A673 (cell line): ENCODE measurements around the gene RPS6KA5. TPM values are rescaled to one million over a fixed set of nuclear protein-coding genes. Genes with fewer than 3 reads are reported as not detected.

ENCODE experiments used
- BruUV-seq: library from RNA; stranded (reverse); fragments of 400-500 nt; replicated peaks from 2 replicates; lab custom pipeline; 2021; lab: Mats Ljungman, UMichigan
- CTCF ChIA-PET: fragments of 300-600 bp; sonication (Branson Sonifier 250); formaldehyde crosslinking; loops from one replicate; lab custom pipeline; 2022; ENCODE audit warnings: antibody characterized with exemption; lab: Charles Lee
- POLR2A ChIA-PET: fragments of 300-600 bp; sonication (Branson Sonifier 250); formaldehyde crosslinking; loops from one replicate; lab custom pipeline; 2022; ENCODE audit warnings: antibody characterized with exemption; ENCODE audit not compliant: low non-redundant PET; lab: Charles Lee
- DNase-seq: peaks from one replicate; pipeline ENCODE4 v3.0.0-alpha.2; 2015; ENCODE audit warnings: low spot score
- H3K27ac ChIP-seq: fragments of 200-600 bp; sonication (generic); 2 replicates; pipeline ENCODE4 v1.5.1; 2016; ENCODE audit warnings: mixed run types, low read depth, mild to moderate bottlenecking, mixed read lengths, antibody characterized with exemption, low read length; ENCODE audit not compliant: poor library complexity, severe bottlenecking
- H3K27me3 ChIP-seq: fragments of 200-600 bp; sonication (generic); replicated peaks from 2 replicates; pipeline ENCODE4 v1.6.1; 2017; ENCODE audit warnings: mixed run types, low read depth, mild to moderate bottlenecking, mixed read lengths, antibody characterized with exemption, low read length; ENCODE audit not compliant: insufficient read depth, poor library complexity
- H3K36me3 ChIP-seq: fragments of 200-600 bp; sonication (generic); 2 replicates; pipeline ENCODE4 v1.6.1; 2016; ENCODE audit warnings: mixed run types, mild to moderate bottlenecking, mixed read lengths, antibody characterized with exemption, low read length; ENCODE audit not compliant: insufficient read depth, poor library complexity, severe bottlenecking
- H3K4me1 ChIP-seq: fragments of 200-600 bp; sonication (generic); 2 replicates; pipeline ENCODE4 v1.6.1; 2017; ENCODE audit warnings: mixed run types, mild to moderate bottlenecking, mixed read lengths, antibody characterized with exemption, low read length; ENCODE audit not compliant: insufficient read depth, poor library complexity, severe bottlenecking
- H3K4me3 ChIP-seq: fragments of 200-600 bp; sonication (generic); 2 replicates; pipeline ENCODE4 v1.5.1; 2016; ENCODE audit warnings: low read depth, mixed run types, mild to moderate bottlenecking, mixed read lengths, low read length; ENCODE audit not compliant: poor library complexity, severe bottlenecking
- H3K9me3 ChIP-seq: fragments of 200-600 bp; sonication (generic); 2 replicates; pipeline ENCODE4 v1.6.1; 2016; ENCODE audit warnings: mixed run types, low read depth, mild to moderate bottlenecking, mixed read lengths, antibody characterized with exemption, low read length; ENCODE audit not compliant: poor library complexity, severe bottlenecking
- EZH2 ChIP-seq: fragments of 200-600 bp; sonication (generic); IDR thresholded peaks from 2 replicates; pipeline ENCODE4 v1.6.1; 2017; ENCODE audit warnings: borderline replicate concordance, low read depth, mild to moderate bottlenecking, mixed read lengths, antibody characterized with exemption, low read length; ENCODE audit not compliant: poor library complexity, severe bottlenecking
- intact Hi-C: fragments of 100-400 bp; cut with micrococcal nuclease; formaldehyde crosslinking; loops from one replicate; pipeline ENCODE4 v1.10.0; 2022; ENCODE audit not compliant: unreplicated experiment
- total RNA-seq: library from RNA; stranded (reverse); gene quantifications from 2 replicates; pipeline ENCODE4 v1.2.3, GENCODE V29; 2021
- TF ChIP-seq, protein P1 (sequence below): fragments of 300-800, 200-600 bp; sonication (generic); conservative IDR thresholded peaks from 2 replicates; pipeline ENCODE4 v1.5.1; 2017; ENCODE audit warnings: low read depth, mild to moderate bottlenecking, antibody characterized with exemption, low read length, moderate library complexity, mixed read lengths

RPS6KA5 gene
- total RNA-seq, 1 experiment from 2014 or later = 7.6 TPM

DNA sequence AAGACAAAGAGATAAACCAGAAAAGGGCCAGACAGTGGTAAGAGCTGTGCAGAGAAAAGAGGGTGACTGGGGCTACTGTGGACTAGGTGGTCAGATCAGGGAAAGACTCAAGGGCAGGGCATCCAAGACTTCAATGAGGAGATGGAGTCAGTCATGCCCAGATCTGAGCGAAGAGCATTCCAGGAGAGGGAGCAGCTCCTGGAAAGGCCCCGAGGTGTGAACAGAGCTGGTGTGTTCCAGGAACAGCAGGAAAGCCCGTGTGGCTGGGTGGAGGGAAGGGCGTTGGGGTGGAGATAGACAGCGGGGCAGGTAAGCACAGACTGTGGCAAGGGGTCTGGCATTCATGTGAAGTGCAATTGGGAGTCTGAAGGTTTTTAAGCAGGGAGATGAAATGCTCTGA lies 261.0 kb downstream of the RPS6KA5 start:
- Histone ChIP-seq H3K27me3 (no peaks in the 10 kb centered on the region), H3K36me3 (no peaks in the 10 kb centered on the region), H3K27ac (no peak overlapping the region), H3K9me3 (no peaks in the 10 kb centered on the region), H3K4me3 (no peak overlapping the region), H3K4me1 (peaks cover 17% of the 10 kb centered on the region)
- POLR2A ChIA-PET = no interaction called here
- no TSS peak for BruUV-seq
- CTCF ChIA-PET = no interaction called here
- DNase-seq = no peak
- TF ChIP-seq, protein P1, sequence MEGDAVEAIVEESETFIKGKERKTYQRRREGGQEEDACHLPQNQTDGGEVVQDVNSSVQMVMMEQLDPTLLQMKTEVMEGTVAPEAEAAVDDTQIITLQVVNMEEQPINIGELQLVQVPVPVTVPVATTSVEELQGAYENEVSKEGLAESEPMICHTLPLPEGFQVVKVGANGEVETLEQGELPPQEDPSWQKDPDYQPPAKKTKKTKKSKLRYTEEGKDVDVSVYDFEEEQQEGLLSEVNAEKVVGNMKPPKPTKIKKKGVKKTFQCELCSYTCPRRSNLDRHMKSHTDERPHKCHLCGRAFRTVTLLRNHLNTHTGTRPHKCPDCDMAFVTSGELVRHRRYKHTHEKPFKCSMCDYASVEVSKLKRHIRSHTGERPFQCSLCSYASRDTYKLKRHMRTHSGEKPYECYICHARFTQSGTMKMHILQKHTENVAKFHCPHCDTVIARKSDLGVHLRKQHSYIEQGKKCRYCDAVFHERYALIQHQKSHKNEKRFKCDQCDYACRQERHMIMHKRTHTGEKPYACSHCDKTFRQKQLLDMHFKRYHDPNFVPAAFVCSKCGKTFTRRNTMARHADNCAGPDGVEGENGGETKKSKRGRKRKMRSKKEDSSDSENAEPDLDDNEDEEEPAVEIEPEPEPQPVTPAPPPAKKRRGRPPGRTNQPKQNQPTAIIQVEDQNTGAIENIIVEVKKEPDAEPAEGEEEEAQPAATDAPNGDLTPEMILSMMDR = no peak
- no peak for TF ChIP-seq EZH2
- intact Hi-C loops = no loop called here

DNA sequence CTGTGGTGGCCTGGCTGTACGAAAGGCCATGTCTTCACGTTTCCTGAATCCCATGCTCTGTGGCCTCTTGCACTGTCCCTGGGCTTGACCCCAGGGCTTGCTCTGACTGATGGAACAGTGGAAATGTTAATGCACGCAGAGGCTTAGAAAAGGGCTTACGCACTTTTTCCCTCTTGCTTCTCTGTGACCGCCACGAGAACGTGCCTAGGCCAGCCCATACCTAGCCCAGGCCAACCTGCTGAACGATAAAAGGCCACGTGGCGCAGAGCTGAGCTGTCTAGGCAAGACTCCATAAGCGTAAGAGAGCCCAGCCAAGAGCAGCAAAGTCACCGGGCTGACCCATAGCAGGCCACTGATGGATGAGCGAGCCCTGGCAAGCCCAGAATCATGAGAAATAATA lies 262.5 kb downstream of the RPS6KA5 start:
- intact Hi-C loops = no loop called here
- H3K4me3 ChIP-seq = no peak overlapping the region
- ChIA-PET POLR2A (no interaction called here), CTCF (no interaction called here)
- TF ChIP-seq EZH2 = no peak
- TF ChIP-seq, protein P1 = no peak
- no peak overlapping the region for H3K27ac ChIP-seq
- peaks cover 17% of the 10 kb centered on the region for H3K4me1 ChIP-seq
- no peak for DNase-seq
- H3K9me3 ChIP-seq = no peaks in the 10 kb centered on the region
- H3K27me3 ChIP-seq = no peaks in the 10 kb centered on the region
- no peaks in the 10 kb centered on the region for H3K36me3 ChIP-seq
- BruUV-seq = no TSS peak

Other genes starting within 250 kb of the RPS6KA5 start
- 39.2 and 47.2 TPM in 2 replicates for gene TTC7B, start 244.2 kb downstream of the RPS6KA5 start, total RNA-seq
- gene DGLUCY, start 53.4 kb upstream of the RPS6KA5 start, total RNA-seq = 26.7 and 36.2 TPM in 2 replicates
- gene GPR68, start 184.1 kb upstream of the RPS6KA5 start, total RNA-seq = 0.15 and 0.30 TPM in 2 replicates